NCI-H2029 (cell line): ENCODE data around the gene RNF113B.
A peak's percentile ranks its signal among the peaks of the same experiment; 100 is the strongest.

Experiments used
- DNase-seq: peaks from one replicate; lab custom pipeline; 2025; lab: John Stamatoyannopoulos, UW

Gene RNF113B

DNA sequence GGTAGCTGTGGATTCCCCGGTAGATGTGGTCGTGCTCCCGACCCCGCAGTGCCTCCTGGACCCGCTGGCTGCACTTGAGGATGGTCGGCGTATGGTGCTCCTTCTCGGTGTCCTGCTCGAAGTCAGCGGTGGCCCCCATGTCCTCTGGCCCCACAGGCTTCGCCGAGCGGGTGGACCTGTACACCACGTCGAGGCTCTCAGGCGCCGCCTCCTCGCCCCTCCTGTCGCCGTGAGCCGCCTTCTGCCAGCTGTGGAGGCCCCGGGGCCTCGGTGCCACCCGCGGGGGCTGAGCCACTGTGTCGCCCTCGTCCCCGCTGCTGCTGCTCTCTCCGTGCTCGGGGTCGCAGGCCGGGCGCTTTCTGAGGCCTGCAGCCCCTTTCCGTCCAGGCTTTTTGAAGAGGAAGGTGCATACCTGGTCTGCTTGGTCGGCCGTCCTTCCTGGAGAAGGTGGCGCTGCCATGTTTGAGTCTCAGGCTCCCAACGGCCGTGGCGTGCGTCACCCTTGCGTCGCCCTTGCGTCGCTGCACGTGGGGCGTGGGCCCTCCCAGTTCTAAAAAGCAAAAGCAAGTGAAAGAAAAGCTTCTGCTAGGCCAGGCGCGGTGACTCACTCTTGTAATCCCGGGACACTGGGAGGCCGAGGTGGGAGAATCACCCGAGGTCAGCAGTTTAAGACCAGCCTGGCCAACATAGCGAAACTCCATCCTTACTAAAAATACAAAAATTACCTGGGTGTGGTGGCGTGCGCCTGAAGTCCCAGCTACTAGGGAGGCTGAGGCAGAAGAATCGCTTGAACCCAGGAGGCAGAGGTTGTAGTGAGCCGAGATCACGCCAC is at the start of gene RNF113B:
RNF113B (minus strand) TSS at position 493 of the 832 bp plus-strand sequence; CDS start at position 460, 33 bp downstream.
- DNase-seq = no peak

GRCh38 chr13:98226496-98226895 is 49.4 kb upstream of the RNF113B start:
- DNase-seq = no peak

GRCh38 chr13:98225036-98225940 is 48.2 kb upstream of the RNF113B start:
- no peak for DNase-seq

DNA sequence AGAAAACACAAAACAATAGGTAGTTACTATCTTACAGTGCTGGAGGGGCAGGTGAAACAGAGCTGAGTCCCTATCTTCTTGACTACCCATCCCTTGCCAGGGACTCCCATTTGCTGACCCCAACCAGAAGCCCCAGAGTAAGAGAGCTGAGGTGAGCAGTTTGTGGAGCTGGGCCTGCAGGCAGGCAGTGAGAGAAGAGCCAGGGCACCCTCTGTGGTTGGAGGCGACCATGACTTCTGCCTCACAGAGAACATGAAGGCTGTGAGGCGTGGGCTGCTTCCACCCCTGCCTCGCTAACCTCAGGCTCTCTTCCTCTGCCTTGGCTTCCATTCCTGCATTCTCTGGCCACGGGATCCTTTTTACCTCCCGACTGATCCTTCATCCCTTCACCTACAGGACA is 47.5 kb upstream of the RNF113B start:
- DNase-seq = no peak

- no peak for DNase-seq
Measured at GRCh38 chr13:98223741-98224140, 46.7 kb upstream of the RNF113B start.

GRCh38 chr13:98222816-98223215 is 45.7 kb upstream of the RNF113B start:
- no peak for DNase-seq

DNA sequence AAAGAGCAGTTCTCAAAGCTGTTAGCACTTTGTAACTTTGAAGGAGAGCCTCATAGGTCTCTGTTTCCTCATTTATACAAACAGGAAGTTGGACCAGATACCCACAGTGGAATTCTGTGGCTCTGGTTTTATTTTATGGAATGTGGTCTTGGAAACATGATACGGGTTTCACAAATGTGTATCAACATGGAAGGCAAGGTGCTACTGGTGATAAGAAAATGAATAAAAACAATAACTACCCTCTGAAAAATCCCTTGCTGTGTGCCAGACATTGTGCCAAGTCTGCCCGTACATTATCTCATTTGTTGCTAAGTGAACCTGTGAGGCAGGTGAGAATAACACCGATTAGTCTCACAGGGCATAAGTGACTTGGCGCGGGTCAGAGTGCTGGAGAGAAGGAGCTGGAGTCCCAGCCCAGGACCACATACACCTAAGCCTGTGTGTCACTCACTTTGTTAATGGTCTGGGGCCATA is 45.0 kb upstream of the RNF113B start:
- peak; percentile 14 for DNase-seq

GRCh38 chr13:98221234-98221633 is 44.2 kb upstream of the RNF113B start:
- no peak for DNase-seq

GRCh38 chr13:98220271-98220791 is 43.3 kb upstream of the RNF113B start:
- DNase-seq = no peak

GRCh38 chr13:98219685-98220084 is 42.6 kb upstream of the RNF113B start:
- DNase-seq = no peak

DNA sequence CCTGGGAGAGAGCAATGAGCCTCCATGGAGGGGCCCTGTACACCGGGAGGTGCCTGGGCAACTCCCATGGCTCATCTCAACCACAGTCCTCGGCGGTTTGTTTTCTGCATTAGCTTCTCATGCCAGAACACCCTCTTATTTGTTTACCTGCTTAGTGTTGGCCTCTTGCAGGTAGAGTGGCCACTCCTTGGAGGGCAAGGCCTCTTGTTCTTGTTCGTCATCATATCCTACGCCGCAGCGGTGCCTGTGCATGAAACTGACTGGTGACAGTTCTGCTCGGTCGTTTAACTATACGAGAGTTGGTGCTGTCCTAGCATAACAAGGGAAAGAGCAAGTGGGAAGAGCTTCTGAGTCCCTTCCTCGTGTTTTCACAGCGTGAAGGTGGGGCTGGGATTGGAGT is 40.5 kb upstream of the RNF113B start:
- DNase-seq = no peak

DNA sequence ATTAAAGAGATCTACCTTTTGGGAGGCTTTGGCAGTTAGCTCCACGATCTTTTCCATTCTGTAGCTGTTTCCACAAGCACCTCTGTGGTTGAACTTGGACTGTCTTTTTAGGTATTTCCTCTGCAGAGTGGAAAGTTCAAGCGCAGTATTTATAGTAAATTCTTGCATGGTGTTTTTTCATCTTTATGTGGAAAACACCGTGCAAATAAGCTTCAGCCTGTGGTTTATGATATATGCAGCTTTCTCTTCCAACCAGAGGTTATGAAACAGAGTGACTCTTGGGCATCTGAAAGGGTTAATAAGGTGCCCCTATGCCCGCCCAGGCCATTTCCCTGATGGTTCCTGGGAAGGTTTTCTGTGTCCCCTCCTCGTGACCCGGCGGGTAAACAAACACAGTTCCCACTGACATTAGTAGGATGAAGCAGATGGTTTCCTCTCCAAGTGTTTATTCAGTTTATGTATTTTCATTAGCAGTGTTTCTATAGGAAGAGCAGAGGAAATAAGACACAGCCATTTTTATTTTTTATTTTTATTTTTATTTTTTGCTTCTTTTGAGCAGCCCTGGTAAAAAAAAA is 39.7 kb upstream of the RNF113B start:
- DNase-seq = no peak

DNA sequence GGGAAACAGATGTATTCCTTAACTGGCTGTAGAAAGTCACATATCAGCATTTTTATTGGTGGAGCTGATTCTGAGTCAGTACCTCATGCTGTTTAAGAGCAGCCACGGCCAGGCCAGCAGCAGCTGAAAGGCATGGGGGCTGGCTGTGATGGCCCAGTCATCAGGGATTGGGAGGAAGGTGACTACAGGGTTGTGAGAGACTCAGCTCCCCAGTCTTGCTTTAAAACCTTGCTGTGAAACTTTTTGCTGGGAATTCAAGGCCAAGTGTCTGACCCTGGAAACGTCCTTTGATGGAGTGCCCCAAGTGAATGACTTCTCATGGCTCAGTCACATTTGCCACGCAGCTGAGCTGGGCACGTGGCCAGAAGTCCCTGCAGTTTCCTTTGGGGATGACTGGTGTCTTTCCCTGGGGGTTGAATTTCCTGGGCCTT is 39.1 kb upstream of the RNF113B start:
- peak; percentile 13 for DNase-seq

GRCh38 chr13:98215508-98215907 is 38.4 kb upstream of the RNF113B start:
- no peak for DNase-seq

- peak; percentile 27 for DNase-seq
Measured at GRCh38 chr13:98214707-98215106, 37.6 kb upstream of the RNF113B start.

- no peak for DNase-seq
Measured at GRCh38 chr13:98214008-98214643, 37.1 kb upstream of the RNF113B start.

GRCh38 chr13:98213354-98213753 is 36.3 kb upstream of the RNF113B start:
- no peak for DNase-seq

- no peak for DNase-seq
Measured at GRCh38 chr13:98212763-98213162, 35.7 kb upstream of the RNF113B start.

DNA sequence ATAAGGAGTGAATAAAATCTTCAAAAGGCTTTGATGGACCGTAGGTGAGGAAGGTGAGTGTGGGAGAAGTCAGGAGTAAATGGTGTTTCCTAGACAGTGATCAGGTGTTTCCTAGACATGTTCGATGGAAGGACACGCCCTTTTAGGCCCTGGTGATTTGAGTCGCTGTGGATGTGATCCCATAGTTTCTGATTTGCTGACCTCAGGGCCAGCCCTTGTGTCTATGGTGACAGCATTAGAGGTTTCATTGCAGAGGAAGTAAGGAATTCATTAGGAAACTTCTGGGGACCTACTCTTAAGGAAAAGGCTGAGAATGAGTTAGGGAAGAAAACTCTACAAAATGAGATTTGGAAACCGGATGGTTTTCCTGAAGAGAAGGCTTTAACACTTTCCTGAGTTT is 31.5 kb upstream of the RNF113B start:
- no peak for DNase-seq

- no peak for DNase-seq
Measured at GRCh38 chr13:98207416-98207815, 30.3 kb upstream of the RNF113B start.

DNA sequence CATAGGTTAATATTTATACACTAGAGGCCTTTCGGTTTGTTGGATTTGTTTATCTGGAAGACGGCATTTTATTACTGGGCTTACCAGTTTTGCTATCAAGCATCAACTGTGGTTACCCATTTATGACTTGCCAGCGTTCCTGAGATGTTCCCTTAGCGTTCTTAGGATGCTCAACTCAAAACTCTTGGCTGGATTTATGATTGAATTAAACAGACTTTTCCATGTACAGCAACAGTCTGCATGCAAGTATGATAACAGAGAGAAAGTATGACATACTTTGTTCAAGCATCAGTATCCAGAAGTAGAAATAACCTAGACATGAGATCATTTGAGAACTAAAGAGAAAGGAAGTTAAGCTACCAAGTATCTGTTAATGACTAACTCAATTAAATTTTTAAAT is 29.9 kb upstream of the RNF113B start:
- DNase-seq = no peak

DNA sequence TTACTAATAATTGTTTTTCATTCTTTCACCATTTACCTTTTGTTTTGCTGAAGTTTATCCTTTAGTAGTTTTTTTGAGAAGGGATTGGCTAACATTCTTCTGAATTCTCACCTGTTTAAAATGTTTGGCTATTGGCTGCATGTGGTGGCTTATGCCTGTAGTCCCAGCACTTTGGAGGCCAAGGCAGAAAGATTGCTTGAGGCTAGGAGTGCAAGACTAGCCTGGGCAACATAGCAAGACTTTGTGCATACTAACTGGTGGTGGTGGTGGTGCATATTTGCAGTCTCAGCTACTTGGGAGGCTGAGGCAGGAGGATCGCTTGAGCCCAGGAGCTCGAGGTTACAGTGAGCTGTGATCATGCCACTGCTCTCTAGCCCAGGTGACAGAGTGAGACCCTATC is 27.5 kb upstream of the RNF113B start:
- no peak for DNase-seq
